Activated T-helper 1 cell treated with anti-CD3 and anti-CD28 coated beads, Interleukin-2, amount 50 U/mL, for 16 hours (primary cell): ENCODE results near the gene ZMYND19.
A peak's percentile ranks its signal among the peaks of the same experiment; 100 is the strongest.
"Not testable (repeated sequence)": the region's sequence is repeated elsewhere in the genome, so short reads cannot be mapped to it uniquely, and the experiment has no call there.

Source experiments
- DNase-seq, 2 donors: peaks; one replicate each; pipeline ENCODE4 v3.0.0-alpha.2; 2020; ENCODE audit warnings: low read depth in 1 of 2, low spot score in 1 of 2

ZMYND19 gene

GRCh38 chr9:137614631-137615386, 24.5 kb upstream of the ZMYND19 start:
- DNase-seq, result no peak

GRCh38 chr9:137613738-137614523, 23.6 kb upstream of the ZMYND19 start:
- no peak for DNase-seq

- DNase-seq, result no peak
These were observed 22.9 kb upstream of the ZMYND19 start for GRCh38 chr9:137613259-137613658.

GRCh38 chr9:137612741-137613142, 22.4 kb upstream of the ZMYND19 start:
- DNase-seq, result no peak

DNA sequence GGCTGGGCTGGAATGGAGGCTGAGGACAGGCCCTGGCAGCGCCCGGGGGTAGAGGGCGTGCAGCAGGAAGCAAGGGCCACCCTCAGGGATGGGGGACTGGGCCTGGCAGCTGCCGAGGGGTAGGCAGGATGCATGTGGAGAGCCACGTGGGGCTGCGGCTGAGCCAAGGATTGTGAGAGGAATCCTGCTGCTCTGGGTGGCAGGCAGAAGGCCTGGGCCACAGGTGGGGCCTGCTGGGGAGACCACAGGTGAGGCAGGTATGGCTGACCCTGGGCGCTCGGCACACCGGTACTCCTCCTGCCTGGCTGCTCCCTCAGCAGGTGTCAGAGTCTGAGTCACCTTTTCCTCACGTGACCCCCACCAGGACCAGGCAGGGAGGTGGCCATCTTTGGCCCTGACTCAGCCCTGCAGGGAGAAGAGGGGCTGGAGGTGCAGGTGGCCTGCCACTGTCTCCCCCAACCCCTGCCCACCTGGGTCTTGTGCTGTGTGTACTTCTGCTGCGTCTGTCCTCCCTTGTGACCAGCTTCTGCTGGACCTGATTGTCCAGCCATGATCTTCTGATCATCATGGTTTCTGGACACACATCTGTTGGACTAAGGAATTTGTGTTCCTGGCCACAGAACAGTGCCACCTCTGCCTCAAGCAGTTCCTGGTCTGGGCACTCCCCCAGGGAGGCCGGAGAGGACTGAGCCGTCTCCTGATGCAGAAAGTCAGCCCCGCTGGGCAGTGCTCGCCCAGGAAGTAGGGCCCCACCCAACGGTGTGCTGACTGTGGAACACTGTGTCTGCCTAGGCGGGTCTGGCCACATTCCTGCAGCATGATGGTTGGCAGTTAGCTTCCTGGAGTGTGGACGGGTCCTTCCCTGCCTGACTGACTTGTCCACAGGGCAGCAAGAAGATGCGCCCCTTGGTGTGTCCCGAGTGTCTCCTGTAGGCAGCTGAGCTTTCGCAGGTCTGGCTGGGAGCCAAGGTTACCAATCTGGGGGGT, 21.6 kb upstream of the ZMYND19 start:
- no peak for DNase-seq

DNA sequence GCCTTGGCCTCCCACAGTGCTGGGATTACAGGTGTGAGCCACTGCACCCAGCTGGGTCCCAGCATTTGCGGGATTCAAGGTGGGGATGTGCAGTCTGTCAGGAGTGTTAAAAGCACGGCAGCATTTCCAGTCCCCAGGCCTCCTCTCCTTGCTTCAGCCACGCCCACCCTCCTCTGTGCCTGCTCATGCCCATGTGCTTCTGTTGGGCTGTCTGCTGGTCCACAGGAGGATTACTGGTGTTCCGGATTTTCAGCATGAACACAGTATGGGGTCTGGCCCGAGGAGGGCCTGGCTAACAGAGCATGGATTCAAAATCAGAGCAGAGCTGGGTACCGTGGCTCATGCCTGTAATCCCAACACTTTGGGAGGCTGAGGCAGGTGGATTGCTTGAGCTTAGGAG, 20.6 kb upstream of the ZMYND19 start:
- DNase-seq, result no peak

GRCh38 chr9:137607141-137607857, 17.0 kb upstream of the ZMYND19 start:
- no peak for DNase-seq

DNA sequence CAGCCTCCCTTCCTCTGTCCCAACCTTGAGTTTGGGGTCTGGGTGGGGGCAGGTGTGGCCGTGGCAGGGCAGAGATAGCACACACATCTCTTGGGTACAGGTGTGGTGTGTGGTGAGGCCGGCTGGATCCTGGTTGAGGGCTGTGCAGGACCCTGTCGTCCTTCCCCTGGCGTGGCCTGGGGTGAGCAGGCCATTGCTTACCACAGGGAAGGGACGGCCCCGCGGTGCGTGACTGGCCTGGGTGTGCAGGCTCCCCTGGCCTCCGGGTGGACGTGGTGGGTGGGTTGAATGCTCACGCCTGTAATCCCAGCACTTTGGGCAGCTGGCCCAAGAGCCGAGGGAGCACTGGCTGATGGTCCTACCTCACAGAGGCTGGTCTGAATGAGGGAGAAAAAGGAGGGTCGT, 16.4 kb upstream of the ZMYND19 start:
- no peak for DNase-seq

DNA sequence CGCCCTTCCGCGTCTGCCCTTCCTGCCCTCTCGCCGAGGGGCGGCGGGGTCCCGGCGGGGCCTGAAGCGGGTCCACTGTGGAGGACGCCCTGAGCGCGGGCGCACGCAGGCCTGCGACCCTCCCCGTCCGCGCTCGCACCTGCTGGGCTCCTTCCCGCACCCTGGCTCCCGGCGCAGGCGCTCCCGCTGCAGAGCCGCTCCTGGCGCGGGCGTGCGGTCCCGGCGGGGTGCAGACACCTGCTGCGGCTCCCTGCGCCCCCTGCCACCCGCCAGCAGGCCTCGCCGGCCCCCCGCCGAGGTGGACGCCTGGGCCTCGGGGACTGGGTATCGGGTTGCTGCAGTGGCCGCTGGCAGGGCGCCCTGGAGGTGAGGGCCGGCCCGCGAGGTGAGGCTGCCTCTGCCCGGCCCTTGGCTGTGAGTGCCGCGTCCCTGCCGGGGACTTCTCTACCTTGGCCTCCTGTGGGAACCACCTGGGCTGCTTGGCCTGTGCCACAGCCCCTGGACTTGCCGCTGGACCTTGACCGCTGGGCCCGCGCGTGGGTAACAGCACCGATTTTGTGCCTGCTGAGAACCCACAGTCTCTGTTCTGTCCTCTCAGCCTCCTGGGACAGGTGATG, 15.8 kb upstream of the ZMYND19 start:
- DNase-seq, result no peak

DNA sequence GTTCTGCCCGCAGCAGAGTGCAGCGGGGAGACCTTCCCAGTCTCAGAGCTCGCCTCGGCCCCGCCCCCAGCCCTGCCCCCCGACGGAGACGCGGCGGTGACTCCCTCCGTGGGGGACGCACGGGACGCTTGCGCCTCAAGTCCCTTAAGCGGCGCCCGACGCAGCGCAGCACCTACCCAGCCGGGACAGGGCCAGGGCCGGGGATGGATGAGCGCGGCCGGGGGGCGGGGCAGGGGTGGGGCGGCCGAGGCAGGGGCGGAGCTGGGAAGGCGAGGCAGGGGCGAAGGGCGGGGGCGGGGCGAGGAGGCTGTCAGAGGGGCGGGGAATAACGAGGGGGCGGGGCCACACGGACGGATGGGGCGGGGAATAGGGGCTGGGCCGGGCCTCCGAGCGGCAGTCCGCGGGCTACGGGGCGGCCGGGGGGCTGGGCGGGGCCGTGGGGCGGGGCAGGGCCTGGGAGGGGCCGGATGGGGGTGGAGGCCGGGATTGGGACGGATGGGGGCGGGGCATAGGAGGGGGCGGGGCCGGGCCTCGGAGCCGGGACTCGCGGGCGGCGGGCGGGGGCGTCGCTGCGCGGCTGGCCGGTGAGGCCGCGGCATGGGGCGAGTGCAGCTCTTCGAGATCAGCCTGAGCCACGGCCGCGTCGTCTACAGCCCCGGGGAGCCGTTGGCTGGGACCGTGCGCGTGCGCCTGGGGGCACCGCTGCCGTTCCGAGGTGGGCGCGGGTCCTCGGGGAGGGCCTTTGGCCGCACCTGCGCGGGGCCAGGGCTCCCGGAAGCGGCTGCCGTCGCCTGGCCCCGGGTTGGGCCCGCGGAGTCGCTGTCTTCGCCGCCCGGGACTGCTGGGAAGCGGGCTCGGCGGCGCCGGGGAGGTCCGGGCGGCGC, 15.1 kb upstream of the ZMYND19 start, which contains the start of gene ARRDC1:
Gene ARRDC1 (plus strand): TSS at position 566 of the 884 bp plus-strand sequence. CDS start 32 bp downstream, at position 598.
- DNase-seq, result peak; percentile 88 to 94

DNA sequence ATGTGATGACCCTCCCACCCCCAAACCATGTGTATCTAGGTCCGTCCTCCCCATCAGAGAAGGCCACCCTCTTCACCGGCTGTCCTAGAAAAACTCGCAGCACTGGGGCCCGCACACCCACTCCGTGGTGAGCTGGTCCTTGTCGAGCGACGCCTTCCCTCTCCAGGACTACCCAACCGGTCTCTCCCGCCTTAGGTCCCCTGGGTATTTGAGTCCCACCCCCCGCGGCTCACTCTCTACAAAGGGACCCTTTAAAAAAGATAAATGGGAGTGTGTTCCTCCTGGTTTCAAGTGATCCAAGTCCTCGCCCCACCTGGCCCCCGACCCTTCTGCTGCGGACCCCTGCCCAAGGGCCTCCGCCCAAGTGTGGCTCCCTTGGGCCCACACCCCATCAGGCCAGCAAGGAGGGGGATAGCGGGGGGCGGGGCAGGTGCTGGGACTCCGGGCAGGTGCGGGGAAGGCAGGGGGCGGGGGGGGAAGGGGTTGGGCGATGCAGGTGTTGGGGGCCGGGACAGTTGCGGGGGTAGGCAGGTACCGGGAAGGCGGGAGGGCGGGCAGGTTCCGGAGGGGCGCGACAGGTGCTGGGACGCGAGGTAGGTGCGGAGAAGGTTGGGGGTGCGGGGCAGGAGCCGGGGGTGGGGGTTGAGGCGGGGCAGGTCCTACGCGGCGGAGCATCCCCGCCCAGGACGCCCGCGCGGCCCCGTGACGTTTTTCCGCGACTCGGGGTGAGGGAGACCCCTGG, 14.2 kb upstream of the ZMYND19 start:
- no peak for DNase-seq

- no peak for DNase-seq
These were observed 13.6 kb upstream of the ZMYND19 start for GRCh38 chr9:137603879-137604278.

DNA sequence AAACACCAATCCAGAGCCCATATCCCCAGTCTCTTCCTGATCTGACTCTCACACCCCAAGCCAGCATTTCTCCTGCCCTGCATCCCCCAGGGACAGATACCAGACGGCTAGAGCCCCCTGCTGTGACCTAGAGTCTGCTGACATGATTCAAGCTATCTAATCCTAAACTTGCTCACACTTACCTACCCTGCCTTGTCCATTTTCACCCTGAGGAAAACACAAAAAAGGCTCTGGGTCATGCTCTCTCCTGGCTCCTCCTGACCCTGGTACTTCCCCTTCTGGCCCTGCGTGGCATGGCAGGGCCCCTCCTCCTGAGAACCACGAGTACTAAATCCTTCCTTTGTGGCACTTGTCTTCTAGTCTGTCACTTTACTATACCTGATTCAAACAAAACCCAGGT, 12.3 kb upstream of the ZMYND19 start:
- no peak for DNase-seq

DNA sequence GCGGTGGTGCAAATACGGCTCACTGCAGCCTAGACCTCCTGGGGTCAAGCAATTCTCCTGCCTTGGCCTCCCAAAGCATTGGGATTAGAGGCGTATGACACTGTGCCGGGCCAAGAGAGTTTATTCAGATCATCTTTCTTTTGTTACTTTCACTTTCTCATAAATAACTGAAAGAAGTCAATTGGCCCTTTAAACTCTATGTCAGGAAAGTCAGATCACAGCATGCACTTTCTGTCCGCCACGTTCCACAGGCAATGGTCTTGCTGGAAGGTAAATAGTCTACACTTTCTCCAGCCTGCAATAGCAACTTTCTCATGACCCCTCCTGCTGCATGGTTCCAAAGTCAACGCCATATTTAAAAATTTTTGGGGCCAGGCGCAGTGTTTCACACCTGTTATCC, 8.6 kb upstream of the ZMYND19 start:
- no peak for DNase-seq

DNA sequence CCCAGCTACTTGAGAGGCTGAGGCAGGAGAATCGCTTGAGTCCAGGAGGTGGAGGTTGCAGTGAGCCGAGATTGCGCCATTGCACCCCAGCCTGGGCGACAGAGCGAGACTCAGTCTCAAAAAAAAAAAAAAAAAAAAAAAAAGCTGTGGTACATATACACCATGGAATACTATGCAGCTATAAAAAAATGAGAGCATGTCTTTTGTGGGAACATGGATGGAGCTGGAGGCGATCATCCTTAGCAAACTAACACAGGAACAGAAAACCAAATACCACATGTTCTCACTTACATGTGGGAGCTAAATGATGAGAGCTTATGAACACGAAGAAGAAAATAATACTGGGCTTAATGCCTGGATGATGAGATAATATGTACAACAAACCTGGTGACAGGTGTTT, 6.3 kb upstream of the ZMYND19 start:
- DNase-seq, result not testable (repeated sequence)

- DNase-seq, result no peak
These were observed 2.9 kb upstream of the ZMYND19 start for GRCh38 chr9:137593176-137593575.

DNA sequence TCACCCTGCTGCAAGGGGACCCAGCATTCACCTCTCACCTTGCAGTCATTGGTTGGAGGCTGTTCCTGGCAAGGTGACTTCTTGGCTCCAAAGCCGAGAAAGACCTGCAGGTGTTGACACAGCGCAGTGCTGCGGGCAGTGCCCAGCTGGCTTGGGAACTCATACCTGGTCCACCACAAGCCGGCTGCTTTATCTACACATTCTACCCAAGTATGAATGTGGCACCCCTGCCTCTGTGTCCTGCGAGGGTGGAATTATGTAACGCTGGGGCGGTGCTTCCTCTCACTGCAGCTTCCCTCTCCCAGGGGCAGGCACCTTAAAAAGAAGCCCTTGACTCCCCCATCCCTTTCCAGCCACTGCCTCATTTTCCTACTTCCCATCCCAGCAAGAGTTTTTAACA, 2.5 kb upstream of the ZMYND19 start:
- DNase-seq, result no peak

GRCh38 chr9:137590123-137590468, 216 bp downstream of the ZMYND19 start:
- no peak for DNase-seq
